C4-2B (cell line): ENCODE measurements around the gene LARP4.

Source experiments
- CTCF ChIP-seq: fragments of 450-650 bp; conservative IDR thresholded peaks from 2 replicates; pipeline ENCODE4 v1.5.1; 2017; ENCODE audit warnings: mild to moderate bottlenecking
- ZFX ChIP-seq: fragments of 450-650 bp; IDR thresholded peaks from 2 replicates; pipeline ENCODE4 v1.6.1; 2017

DNA sequence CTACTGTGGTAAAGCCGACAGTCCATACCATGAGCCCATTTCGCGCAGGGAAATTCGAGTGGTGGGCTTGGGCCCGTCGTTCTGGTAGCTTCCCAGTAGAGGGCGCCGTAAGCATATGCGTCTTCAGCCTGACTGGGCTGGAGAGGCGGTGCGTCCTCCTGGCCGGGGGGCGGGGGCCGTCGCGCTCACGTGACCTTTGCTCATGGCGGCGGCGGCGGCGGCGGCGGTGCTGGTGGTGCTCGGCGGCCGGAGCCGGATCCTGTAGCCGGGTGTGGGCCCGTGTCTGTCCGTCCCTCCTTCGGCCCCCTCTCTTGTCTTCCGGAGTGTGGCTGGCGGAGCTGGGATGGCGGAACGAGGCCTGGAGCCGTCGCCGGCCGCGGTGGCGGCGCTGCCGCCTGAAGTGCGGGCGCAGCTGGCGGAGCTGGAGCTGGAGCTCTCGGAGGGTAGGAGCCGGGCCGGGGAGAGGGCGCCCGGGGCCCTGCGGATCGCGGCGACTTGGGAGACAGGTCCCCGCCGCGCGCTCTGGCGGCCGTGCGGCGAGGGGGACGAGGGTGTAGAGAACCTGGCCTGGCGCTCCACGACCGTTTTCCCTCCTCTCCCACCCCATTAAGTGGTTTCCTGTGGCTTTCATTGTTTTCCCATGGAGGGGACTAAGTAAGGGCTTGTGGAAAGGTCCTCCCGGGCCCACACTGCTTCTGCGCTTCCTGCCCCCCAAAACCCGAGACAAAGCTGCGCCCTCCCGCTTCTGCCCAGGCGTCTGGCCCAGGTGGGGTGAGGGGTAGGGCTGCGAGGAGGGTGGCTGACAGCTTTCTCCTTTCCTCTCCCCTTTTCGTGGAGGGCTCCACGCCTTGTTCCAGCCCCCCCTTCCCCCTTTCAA lies 104.4 kb downstream of the LARP4 start, which contains the start of gene DIP2B:
- peak; percentile 96 for TF ChIP-seq CTCF
- TF ChIP-seq ZFX, result peak; percentile 68
